HG03045 (cell line): ENCODE measurements around the gene PER2.
"Not testable (repeated sequence)": the region's sequence is repeated elsewhere in the genome, so short reads cannot be mapped to it uniquely, and the experiment has no call there.

Experiments
- ATAC-seq: cut with Tn5 transposase; IDR thresholded peaks from one replicate; pipeline ENCODE4 v1.9.1; 2021; ENCODE audit warnings: mild to moderate bottlenecking, moderate library complexity; ENCODE audit not compliant: unreplicated experiment

PER2 gene, protein sequence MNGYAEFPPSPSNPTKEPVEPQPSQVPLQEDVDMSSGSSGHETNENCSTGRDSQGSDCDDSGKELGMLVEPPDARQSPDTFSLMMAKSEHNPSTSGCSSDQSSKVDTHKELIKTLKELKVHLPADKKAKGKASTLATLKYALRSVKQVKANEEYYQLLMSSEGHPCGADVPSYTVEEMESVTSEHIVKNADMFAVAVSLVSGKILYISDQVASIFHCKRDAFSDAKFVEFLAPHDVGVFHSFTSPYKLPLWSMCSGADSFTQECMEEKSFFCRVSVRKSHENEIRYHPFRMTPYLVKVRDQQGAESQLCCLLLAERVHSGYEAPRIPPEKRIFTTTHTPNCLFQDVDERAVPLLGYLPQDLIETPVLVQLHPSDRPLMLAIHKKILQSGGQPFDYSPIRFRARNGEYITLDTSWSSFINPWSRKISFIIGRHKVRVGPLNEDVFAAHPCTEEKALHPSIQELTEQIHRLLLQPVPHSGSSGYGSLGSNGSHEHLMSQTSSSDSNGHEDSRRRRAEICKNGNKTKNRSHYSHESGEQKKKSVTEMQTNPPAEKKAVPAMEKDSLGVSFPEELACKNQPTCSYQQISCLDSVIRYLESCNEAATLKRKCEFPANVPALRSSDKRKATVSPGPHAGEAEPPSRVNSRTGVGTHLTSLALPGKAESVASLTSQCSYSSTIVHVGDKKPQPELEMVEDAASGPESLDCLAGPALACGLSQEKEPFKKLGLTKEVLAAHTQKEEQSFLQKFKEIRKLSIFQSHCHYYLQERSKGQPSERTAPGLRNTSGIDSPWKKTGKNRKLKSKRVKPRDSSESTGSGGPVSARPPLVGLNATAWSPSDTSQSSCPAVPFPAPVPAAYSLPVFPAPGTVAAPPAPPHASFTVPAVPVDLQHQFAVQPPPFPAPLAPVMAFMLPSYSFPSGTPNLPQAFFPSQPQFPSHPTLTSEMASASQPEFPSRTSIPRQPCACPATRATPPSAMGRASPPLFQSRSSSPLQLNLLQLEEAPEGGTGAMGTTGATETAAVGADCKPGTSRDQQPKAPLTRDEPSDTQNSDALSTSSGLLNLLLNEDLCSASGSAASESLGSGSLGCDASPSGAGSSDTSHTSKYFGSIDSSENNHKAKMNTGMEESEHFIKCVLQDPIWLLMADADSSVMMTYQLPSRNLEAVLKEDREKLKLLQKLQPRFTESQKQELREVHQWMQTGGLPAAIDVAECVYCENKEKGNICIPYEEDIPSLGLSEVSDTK (N-terminal part only)

DNA sequence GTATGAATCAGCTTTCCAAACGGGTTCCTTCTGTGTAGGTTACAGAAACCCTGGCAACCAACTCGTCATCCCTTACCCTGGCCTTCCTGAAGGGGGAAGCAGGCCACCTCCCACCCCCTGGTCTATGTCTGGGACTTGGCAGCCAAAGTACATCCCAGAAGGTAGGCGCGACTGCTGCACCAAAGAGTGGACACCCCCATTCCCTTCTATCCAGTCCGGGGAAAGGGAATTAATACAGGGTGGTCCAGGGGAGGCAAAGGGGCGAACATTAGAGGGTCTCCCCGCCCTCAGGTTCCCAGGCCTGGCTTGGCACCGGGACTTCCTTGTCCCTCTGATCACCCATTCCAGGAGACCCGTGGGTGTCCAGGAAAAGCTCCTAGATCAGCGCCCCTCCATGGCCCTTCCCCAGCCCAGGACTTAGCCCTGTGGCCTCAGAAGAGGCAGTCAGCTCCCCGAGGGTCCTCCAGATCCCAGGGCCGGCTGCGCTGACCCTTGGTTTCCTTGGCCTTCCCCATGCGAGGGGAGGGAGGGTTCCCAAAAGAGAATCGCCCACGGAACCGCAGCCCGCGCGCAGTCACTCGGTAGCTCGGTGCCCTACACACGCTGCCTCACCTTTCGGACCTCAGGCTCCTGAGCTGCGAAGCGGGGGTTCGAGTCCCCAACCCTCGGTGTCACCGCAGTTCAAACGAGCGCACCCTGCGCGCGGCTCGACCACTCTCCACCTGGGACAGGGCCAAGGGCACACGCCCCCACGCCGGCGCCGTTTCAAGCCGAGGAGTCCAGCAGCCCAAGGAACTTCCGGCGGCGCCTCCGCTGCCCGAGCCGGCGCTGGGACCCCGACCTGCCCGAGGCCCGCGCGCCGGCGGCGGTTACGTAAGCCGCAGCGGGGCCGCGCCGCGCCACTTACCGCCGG lies at the start of gene PER2:
PER2 (minus strand) TSS at position 874 of the 913 bp plus-strand sequence. CDS start 10,674 bp downstream, outside the sequence.
- ATAC-seq, result peak; percentile 36

DNA sequence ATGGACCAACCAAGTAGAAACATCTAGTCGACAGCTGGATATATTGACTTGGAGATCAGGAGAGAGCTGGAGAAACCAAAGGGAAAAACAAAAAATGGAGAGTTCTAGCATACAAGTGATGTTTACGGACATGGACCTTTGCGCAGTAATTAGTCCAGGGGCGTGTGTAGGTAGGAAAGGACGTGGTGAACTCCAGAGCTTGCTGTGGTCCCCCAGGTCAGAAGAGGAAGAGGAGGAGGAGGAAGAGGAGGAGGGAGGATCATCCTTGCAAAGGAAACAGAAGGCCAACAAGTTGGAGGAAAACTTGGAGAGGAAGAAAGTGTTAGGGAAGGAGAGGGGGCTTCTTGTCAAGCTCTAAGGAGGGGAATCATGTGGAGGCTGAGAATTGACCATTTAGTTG lies 49.4 kb upstream of the PER2 start:
- ATAC-seq, result no peak

GRCh38 chr2:238336793-238337444 lies 48.5 kb upstream of the PER2 start:
- no peak for ATAC-seq

- ATAC-seq, result no peak
Observed at GRCh38 chr2:238336151-238336550, 47.7 kb upstream of the PER2 start.

DNA sequence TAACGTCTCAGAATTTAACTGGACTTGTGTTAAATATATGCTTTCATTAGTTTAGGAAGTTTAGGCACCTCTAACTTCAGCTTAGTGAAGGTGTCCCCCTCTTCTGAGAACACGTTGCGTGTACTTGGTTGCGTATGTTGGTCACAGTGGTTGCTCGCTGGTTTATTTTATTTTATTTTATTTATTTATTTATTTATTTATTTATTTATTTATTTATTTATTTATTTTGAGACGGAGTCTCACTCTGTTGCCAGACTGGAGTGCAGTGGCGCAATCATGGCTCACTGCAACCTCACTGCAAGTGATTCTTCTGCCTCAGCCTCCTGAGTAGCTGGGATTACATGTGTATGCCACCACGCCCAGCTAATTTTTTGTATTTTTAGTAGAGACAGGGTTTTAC lies 47.2 kb upstream of the PER2 start:
- ATAC-seq, result not testable (repeated sequence)

DNA sequence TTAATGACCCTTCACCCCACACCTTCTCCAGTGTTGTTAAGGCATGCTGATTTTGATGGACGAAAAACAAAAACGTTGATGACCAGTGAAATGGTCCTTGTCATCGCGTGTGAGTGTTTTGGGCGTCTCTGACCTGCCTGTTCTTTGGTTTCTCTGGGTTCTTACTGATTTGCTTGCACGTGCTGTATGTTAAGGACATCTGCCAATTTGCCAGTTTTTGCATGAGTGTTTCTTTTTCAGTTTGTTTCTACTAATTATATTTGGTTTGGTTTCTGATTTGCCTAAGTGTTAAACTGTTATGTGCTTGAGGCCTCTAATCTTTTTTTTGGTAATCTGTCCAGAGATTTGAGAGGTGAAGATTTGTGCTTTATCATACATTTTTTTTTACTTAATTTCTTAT lies 46.5 kb upstream of the PER2 start:
- no peak for ATAC-seq

- ATAC-seq, result no peak
Observed at GRCh38 chr2:238331916-238332315, 43.5 kb upstream of the PER2 start.

DNA sequence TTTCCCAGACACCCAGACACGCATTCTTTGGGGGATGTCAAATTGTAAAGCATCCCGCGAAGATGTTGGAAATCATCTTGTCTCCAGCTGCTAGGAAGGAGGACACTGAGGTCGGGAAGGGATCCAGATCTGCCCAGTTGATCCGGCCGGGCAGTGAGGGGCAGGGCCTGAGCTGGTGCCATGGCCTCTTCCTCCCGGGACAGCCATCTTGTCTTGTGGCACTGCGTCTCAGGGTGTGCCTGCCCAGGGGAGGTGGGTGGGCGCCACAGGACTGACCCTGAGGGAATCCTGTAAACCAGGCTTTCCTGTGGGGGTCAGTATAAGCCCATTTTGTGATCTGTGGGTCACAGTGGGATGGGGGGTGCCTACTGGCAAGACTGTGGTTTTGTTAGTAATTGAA lies 42.0 kb upstream of the PER2 start:
- ATAC-seq, result no peak

DNA sequence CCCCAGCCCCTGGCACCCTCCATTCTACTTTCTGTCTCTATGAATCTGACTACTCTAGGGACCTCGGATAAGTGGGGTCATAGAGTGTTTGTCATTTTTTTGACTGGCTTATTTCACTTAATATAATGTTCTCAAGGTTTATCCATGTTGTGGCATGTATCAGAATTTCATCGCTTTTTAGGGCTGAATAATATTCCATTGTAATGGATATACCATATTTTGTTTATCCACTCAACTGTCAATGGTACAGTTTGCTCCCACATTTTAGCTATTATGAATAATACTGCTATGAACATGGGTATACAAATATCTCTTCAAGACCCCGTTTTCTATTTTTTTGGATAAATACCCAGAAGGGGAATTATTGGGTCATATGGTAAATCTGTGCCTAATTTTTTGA lies 39.3 kb upstream of the PER2 start:
- ATAC-seq, result no peak

DNA sequence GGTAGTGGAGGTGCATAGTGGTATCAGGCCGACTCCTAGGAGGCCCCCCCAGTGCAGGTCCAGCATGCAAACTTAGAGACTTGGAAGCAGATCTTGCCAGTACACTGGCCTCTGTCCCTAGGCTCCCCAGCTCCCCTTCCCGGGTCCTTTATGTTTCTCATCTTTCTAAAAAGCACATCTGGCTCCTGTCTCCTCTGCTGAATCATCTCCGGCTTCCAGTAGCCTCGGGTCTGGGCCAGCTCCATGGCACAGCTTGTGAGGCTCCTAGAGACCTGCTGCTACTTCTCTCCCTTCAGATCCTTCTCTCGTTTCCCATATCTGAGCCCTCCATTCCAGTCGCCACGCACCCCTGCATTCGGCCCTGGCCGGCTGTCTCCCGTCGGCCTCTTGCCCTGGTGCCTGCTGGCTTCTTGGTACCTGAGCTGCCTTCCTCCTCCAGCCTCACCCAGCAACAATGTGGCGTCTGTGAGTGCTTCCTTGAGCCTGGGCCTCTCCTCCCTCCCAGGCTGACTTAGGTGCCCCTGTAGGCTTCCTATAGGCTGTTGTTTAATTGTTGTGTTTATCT lies 38.5 kb upstream of the PER2 start:
- ATAC-seq, result no peak

DNA sequence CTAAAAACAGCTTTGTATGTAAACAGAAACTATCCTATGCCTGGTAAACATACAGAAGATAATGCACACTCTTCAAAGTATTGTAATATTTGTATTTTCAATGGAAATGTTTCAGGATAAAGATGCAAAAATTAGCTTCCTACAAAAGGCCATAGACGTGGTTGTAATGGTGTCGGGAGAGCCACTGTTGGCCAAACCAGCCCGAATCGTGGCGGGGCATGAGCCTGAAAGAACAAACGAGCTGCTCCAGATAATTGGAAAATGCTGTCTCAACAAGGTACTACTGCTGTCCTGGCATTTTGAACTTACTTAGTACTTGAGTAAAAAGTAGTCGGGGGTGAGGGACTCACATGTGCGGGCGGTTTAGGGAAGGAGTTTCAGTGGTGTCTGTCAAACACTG lies 37.3 kb upstream of the PER2 start:
- ATAC-seq, result no peak

DNA sequence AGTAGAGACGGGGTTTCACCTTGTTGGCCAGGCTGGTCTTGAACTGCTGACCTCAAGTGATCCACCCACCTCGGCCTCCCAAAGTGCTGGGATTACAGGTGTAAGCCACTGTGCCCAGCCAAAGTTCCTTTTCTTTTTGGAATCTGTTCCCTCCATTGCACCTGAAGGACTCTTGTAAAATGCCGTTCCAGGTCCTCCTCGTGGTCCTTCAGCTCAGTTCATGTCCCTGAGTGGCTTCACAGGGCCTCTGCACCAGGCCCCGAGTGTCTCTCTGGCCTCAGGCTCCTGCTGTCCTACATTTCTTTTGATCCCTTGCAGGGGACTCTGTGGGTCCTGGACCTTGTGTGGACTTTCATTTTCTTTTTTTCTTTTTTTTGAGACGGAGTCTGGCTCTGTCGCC lies 35.8 kb upstream of the PER2 start:
- ATAC-seq, result not testable (repeated sequence)

DNA sequence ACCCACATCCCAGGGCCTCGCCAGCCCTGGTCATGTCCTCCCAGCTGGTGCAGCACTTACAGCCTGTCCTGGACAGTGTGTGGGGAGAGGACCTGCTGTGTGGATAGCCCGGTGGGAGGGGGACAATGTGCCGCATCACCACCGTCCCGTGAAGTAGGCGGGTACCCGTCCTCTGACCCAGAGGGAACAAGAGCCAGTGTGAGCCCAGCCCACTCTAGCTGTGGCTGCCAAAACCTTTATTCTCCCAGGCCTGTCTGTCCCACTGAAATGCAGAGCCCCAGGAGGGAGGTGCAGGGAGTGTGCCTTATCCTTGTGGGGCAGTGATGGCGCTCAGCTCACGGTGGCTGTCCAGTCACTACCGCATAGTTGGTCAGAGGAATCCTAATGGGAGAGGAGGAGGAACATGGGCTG lies 33.6 kb upstream of the PER2 start:
- ATAC-seq, result no peak

GRCh38 chr2:238321467-238321866 lies 33.1 kb upstream of the PER2 start:
- ATAC-seq, result no peak

DNA sequence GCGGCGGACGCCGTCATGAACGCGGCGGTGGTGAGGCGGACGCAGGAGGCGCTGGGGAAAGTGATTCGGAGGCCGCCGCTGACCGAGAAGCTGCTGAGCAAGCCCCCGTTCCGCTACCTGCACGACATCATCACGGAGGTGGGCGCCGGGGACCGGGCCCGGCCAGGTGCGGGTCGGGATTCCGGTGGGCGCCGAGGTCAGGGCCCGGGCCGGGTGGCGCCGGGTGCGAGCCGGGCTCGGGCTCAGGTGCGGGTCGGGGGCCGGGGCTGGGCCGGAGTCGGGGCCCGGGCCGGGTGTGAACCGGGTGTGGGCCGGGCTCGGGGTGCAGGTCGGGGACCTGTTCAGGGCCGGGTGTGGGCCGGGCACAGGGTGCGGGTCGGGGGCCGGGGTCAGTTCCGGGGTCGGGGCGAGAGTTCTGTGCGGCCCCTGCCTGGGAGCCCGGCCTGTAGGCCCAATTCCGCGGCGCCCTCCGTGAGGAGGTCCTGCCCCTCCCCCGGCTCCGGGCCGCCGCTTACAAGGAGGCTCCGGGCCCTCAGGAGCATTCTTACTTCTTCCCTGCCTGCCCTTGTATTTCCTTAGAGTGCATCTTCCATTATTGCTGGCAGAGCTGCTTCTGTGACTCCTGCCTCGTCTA lies 32.4 kb upstream of the PER2 start:
- ATAC-seq, result peak; percentile 30

DNA sequence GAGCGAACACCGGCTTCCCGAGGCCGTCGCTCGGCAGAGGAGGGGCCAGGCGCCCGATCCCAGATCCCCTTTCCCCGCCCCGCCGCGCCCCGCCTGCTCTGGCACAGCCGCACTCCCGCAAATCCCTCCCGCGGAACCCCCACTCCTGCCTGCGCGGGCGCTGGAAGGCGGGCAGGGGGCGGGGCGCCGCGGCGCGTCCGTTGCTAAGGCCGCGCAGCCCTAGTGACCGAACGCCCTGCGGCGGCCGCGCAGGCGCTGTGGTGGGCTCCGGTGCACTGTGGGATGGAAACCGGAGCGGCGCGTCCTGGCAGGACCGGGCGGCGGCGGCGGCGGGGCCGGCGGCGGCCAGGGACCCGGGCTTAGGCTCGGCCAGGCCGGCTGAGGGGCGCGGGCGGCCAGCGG lies 31.8 kb upstream of the PER2 start, which contains the start of gene TRAF3IP1:
TRAF3IP1 (plus strand) TSS at position 273 of the 402 bp plus-strand sequence. CDS start 145 bp downstream, outside the sequence.
- peak; percentile 97 for ATAC-seq

DNA sequence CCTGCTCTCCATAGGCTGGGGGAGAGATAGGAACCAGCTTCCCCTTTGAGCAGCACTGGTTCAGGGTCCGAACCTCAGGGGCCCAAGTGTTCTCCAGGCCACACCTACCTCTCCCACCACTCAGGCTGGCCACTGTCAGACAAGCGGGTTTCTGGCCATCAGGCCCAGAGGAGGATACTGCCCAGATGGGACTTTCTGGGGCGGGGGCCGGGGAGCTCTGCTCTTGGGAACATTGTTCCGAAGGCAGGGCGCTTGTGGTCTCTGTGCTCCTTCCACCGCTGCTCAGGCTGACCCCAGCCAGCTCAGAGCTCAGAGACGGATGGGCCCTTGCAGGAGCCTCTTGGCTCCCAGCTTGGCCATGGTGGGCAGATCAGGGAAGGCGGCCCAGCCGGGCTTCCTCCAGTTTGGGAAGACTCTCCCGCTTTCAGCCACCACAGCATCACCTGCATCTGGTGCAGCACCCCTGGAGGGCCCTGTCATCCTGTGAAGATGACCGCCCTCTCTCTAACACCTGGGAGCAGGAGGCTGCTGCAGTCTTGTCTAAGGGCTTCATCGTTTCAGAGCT lies 26.7 kb upstream of the PER2 start:
- ATAC-seq, result no peak

- no peak for ATAC-seq
Observed at GRCh38 chr2:238314576-238314975, 26.2 kb upstream of the PER2 start.
